Measurements from ENCODE around the gene CDCA3. TPM values are rescaled to one million over a fixed set of nuclear protein-coding genes. Genes with fewer than 3 reads are reported as not detected.
A peak's percentile ranks its signal among the peaks of the same experiment; 100 is the strongest.

CDCA3 gene
- 10 to 100 TPM; 27.5 to 43.5 TPM for total RNA-seq
- polyA plus RNA-seq (ENCODE audit: insufficient read depth, low read depth, low replicate concordance), result 81.7 TPM
- long read RNA-seq, donor 1, transcript CDCA3-207 (6 exons, 1,943 nt), result major isoform, 7 of 12 reads
- long read RNA-seq, donor 1, partial matches to known transcripts, result 0 of 12 reads
- long read RNA-seq, donor 1, other reads (novel, unspliced or antisense), result 0 of 12 reads
- long read RNA-seq, donor 2, partial matches to known transcripts, result 0 of 8 reads
- long read RNA-seq, donor 2, other reads (novel, unspliced or antisense), result 0 of 8 reads

- H3K9me3 ChIP-seq, result no peaks in the 10 kb centered on the region
- TF ChIP-seq CTCF (IDR thresholded peaks at IDR 0.05), result no peak
- peak; percentile 54 for TF ChIP-seq POLR2A (IDR thresholded peaks at IDR 0.05)
- no peaks in the 10 kb centered on the region for H3K36me3 ChIP-seq (ENCODE audit: low read depth, missing control alignments)
- intact Hi-C loops (cut with DNase I; ENCODE audit: low total_unique reads), result no loop called here
- peak within 1 kb of the TSS; percentile 68 to 76 for H3K4me3 ChIP-seq
- H3K4me1 ChIP-seq, result peaks cover 19% of the 10 kb centered on the region
- DNase-seq, result peak; percentile 99
- no peaks in the 10 kb centered on the region for H3K27me3 ChIP-seq
- 0 to 1% methylated on average over 37 of the region's 37 CpGs for WGBS, 2 donors
- peak within 1 kb of the TSS; percentile 83 to 98 for H3K27ac ChIP-seq
These were observed at the start of gene CDCA3 for GRCh38 chr12:6851153-6851920. CDCA3 (minus strand) TSS chr12:6851286; CDS start chr12:6850952, 334 bp downstream.

GRCh38 chr12:6899837-6900519 is 48.9 kb upstream of the CDCA3 start:
- Histone ChIP-seq H3K27me3 (no peaks in the 10 kb centered on the region), H3K36me3 (ENCODE audit: low read depth, missing control alignments) (no peaks in the 10 kb centered on the region), H3K9me3 (no peaks in the 10 kb centered on the region), H3K4me3 (no peak overlapping the region), H3K4me1 (peaks cover 8% of the 10 kb centered on the region), H3K27ac (no peak overlapping the region)
- whole genome bisulfite sequencing, 2 donors, result 35 to 40% methylated on average over 10 of the region's 10 CpGs
- intact Hi-C loops (cut with DNase I; ENCODE audit: low total_unique reads), result no loop called here
- TF ChIP-seq CTCF (IDR thresholded peaks at IDR 0.05) (no peak), POLR2A (IDR thresholded peaks at IDR 0.05) (no peak)
- DNase-seq, result peak; percentile 56

DNA sequence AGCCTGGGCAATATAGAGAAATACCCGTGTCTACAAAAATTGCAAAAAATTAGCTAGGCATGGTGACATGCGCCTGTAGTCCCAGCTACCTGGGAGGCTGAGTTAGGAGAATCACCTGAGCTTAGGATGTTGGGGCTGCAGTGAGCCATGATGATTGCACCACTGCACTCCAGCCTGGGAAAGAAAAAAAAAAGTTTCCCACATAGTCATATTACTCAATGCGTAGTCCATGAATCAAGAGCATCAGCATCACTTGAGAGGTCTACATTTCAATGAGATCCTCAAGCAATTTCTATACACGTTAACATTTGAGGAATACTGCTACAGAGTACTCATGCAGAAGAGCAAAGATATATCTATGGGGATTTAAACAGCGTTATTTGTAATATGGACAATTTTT is 48.3 kb upstream of the CDCA3 start:
- no peaks in the 10 kb centered on the region for H3K9me3 ChIP-seq
- intact Hi-C loops (cut with DNase I; ENCODE audit: low total_unique reads), result no loop called here
- TF ChIP-seq CTCF (IDR thresholded peaks at IDR 0.05) (no peak), POLR2A (IDR thresholded peaks at IDR 0.05) (no peak)
- H3K36me3 ChIP-seq (ENCODE audit: low read depth, missing control alignments), result no peaks in the 10 kb centered on the region
- WGBS, 2 donors, result 71 to 77% methylated on average over 5 of the region's 5 CpGs
- no peak for DNase-seq
- peaks cover 6% of the 10 kb centered on the region for H3K4me1 ChIP-seq
- H3K4me3 ChIP-seq, result no peak overlapping the region
- H3K27ac ChIP-seq, result no peak overlapping the region
- no peaks in the 10 kb centered on the region for H3K27me3 ChIP-seq

- TF ChIP-seq CTCF (IDR thresholded peaks at IDR 0.05), result no peak
- TF ChIP-seq POLR2A (IDR thresholded peaks at IDR 0.05), result no peak
- H3K27me3 ChIP-seq, result no peaks in the 10 kb centered on the region
- H3K36me3 ChIP-seq (ENCODE audit: low read depth, missing control alignments), result no peaks in the 10 kb centered on the region
- intact Hi-C loops (cut with DNase I; ENCODE audit: low total_unique reads), result no loop called here
- WGBS, 2 donors, result 74 to 85% methylated on average over 5 to 6 of the region's 6 CpGs
- H3K27ac ChIP-seq, result no peak overlapping the region
- H3K4me3 ChIP-seq, result no peak overlapping the region
- DNase-seq, result no peak
- no peaks in the 10 kb centered on the region for H3K4me1 ChIP-seq
- H3K9me3 ChIP-seq, result no peaks in the 10 kb centered on the region
These were observed 45.9 kb upstream of the CDCA3 start for GRCh38 chr12:6896846-6897435.
